Activated gamma-delta T cell (primary cell): ENCODE data around the gene GOLGA6C.
"Not testable (repeated sequence)": the region's sequence is repeated elsewhere in the genome, so short reads cannot be mapped to it uniquely, and the experiment has no call there.

Source experiments
- DNase-seq: peaks from one replicate; lab custom pipeline; 2025; lab: John Stamatoyannopoulos, UW

The GOLGA6C gene

DNA sequence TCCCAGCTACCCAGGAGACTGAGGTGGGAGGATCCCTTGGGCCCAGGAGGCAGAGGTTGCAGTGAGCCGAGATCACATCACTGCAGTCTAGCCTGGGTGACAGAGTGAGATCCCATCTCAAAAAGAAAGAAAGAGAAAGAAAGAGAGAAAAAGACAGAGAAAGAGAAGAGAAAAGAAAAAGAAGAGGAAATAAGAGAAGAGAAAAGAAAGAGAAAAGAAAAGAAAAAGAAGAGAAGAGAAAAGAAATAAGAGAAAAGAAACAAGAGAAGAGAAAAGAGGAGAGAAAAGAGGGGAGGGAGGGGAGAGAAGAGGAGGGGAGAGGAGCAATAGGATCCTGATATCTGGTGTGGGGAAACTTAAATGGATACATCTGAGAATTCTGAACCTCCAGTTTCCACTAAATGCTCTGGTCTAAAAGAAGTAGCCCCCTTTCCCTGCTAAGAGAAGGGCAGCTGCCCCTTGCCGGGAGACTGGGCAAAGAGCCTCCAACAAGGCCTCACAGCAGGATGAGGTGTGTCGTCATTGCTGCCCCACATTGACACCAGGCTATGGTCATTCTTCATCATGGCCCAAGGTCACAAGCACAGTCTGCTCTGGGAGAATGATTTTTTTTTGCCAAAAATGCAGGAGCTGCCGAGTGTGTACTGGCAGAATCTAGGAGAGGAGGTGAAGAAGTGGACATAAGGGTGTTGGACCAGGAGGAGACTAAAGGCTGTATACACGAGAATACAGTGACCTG is 56.6 kb downstream of the GOLGA6C start:
- DNase-seq = no peak

DNA sequence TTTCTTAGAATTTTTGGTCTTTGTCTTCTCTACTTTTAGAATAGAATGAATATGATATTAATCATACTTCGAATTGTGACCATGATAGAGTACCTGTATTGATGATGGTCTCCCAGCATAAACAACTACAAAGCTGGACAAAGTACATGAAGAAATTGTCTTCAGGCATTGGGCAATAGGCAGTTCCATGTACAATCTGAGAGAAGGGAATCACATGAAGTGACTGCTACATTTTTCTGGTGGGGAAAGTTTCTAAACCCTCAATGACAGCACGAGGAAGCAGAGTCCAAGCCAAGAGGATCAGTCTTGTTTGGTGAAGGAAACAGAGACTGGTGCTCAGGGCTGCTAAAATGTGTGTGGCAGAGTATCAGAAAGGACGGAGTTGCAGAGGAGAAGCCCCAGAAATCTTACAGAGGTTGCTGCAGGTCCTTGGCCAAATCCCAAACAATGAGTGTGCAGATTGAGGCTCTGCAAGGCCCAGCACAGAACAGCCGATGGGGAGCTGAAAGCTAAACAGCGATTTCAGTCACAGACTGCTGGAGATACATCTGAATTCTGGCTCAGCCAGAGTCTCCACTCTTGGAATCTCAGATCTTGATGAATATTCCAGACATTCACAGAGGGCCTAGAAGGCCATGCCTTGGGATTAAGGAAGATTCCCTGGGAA is 61.2 kb downstream of the GOLGA6C start:
- not testable (repeated sequence) for DNase-seq
